GM19452 (cell line): ENCODE results near the gene MYO16.
"Not testable (repeated sequence)": the region's sequence is repeated elsewhere in the genome, so short reads cannot be mapped to it uniquely, and the experiment has no call there.

Experiments
- ATAC-seq: cut with Tn5 transposase; IDR thresholded peaks from one replicate; pipeline ENCODE4 v1.9.1; 2021; ENCODE audit not compliant: unreplicated experiment

Gene MYO16

DNA sequence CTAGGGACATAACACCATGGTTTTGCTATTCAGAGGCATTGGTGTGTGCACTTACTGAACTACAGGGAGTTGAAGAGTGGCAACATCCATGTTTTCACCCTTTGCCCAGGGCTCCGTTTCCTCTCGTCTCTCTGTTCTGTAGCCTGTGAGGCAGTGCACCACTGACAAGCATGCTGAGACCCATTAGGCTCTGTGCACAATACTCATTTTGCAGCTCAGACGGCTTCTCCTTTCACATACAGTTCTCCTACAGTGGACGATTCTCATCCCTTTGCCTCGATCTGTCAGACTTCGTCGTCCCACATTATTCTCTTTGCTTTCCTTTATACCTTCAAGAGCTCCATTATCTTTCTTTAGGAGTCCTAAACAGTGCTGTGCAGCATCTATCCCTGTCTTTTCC, 403.7 kb downstream of the MYO16 start:
- no peak for ATAC-seq

- no peak for ATAC-seq
Measured at GRCh38 chr13:109036078-109036780, 406.8 kb downstream of the MYO16 start.

- no peak for ATAC-seq
Measured at GRCh38 chr13:109043636-109044035, 414.2 kb downstream of the MYO16 start.

GRCh38 chr13:109055850-109056249, 426.4 kb downstream of the MYO16 start:
- no peak for ATAC-seq

GRCh38 chr13:109058087-109058486, 428.7 kb downstream of the MYO16 start:
- ATAC-seq, result no peak

DNA sequence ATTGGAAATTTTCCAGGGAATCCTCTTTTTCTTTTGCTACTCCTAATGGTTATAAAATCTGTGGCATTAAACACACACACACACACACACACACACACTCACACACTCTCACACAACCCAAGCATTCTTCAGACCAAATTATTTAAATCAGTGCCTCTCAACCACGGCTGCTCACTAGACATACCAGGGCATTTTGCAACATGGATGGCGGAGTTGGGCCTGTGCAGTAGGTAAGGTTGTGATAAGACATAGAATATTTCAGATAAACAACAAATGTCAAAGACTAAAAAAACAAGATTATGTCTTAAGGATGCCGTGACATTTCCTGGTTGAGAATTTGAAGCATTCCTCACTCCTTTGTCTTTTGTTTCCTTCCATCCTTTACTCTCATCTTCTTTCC, 443.1 kb downstream of the MYO16 start:
- ATAC-seq, result no peak

GRCh38 chr13:109074436-109074835, 445.0 kb downstream of the MYO16 start:
- no peak for ATAC-seq

- ATAC-seq, result no peak
Measured at GRCh38 chr13:109074853-109075252, 445.4 kb downstream of the MYO16 start.

DNA sequence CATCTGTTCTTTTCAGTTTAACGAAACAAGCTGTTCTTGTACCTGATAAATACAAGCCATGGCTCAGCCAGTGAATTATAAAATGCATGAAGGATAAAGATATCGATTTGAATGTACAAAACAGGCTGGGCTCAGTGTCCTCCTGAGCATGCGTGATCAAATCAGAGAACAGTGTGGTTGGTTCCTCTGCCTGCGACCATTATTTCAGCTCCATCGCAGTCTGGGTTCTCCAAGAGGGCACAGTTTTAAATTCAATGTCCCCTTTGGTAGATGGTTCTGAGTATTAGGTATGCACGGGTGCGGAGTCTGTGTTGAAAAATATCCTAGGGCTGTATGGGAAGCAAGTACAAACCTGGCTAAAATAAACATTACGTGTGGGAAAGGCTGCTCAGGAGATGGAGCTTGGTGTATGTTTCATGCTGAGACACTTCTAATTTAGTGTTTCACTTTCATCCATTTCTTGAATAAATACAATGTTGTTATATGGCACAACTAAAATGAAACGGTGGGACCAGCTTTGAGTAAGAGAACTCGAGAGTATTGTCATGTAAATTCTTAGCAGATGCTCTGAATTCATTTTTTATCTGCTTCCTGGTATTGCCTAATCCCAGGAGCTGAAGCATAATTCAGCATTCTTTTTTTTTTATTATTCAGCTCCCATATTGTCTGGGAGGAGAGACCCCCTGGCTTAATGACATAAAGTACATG, 458.7 kb downstream of the MYO16 start:
- no peak for ATAC-seq

GRCh38 chr13:109088624-109088917, 459.2 kb downstream of the MYO16 start:
- ATAC-seq, result no peak

- no peak for ATAC-seq
Measured at GRCh38 chr13:109090796-109091195, 461.4 kb downstream of the MYO16 start.

GRCh38 chr13:109091249-109091648, 461.8 kb downstream of the MYO16 start:
- ATAC-seq, result no peak

GRCh38 chr13:109092186-109092585, 462.8 kb downstream of the MYO16 start:
- not testable (repeated sequence) for ATAC-seq

- ATAC-seq, result no peak
Measured at GRCh38 chr13:109093998-109094397, 464.6 kb downstream of the MYO16 start.

- ATAC-seq, result no peak
Measured at GRCh38 chr13:109095126-109095525, 465.7 kb downstream of the MYO16 start.

GRCh38 chr13:109096101-109096500, 466.7 kb downstream of the MYO16 start:
- ATAC-seq, result no peak

- ATAC-seq, result no peak
Measured at GRCh38 chr13:109100705-109101304, 471.4 kb downstream of the MYO16 start.

- no peak for ATAC-seq
Measured at GRCh38 chr13:109101550-109102144, 472.2 kb downstream of the MYO16 start.

DNA sequence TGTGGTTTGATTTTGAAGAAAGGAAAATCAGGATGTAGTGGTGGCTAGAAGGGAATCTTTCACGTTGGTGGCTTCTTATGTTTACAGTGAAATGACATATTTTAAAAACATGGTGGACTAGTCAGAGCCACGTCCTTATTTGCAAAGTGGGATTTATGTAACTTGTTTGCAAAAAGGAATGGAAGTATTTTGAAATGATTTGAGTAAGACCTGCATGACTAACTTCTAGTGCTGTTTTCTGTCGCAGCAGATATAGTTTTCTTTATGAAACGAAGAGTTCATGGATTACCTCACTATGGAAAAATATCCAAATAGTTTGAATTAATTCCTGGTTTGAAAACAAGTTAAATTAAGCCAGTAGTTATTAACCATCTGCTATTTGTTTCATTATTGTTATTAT, 476.5 kb downstream of the MYO16 start:
- no peak for ATAC-seq

- no peak for ATAC-seq
Measured at GRCh38 chr13:109110159-109110558, 480.7 kb downstream of the MYO16 start.

GRCh38 chr13:109111141-109111540, 481.7 kb downstream of the MYO16 start:
- no peak for ATAC-seq

- ATAC-seq, result peak; percentile 73
Measured at GRCh38 chr13:109113427-109113826, 484.0 kb downstream of the MYO16 start.
